PC-3 (cell line): ENCODE results near the gene PRXL2B. TPM values are rescaled to one million over a fixed set of nuclear protein-coding genes. Genes with fewer than 3 reads are reported as not detected.

ENCODE experiments used
- ATAC-seq: fragments of 200-7000 bp; cut with Tn5 transposase; 2 replicates; pipeline ENCODE4 v1.9.1; 2020; ENCODE audit warnings: mild to moderate bottlenecking, moderate library complexity
- BruUV-seq: library from RNA; stranded (reverse); fragments of 400-500 nt; replicated peaks from 2 replicates; lab custom pipeline; 2021; lab: Mats Ljungman, UMichigan
- CTCF ChIA-PET: fragments of 300-600 bp; sonication (Branson Sonifier 250); formaldehyde crosslinking; loops from one replicate; lab custom pipeline; 2022; ENCODE audit warnings: antibody characterized with exemption; lab: Charles Lee
- POLR2A ChIA-PET: fragments of 300-600 bp; sonication (Branson Sonifier 250); formaldehyde crosslinking; loops from one replicate; lab custom pipeline; 2022; ENCODE audit warnings: antibody characterized with exemption; ENCODE audit not compliant: unreplicated experiment; lab: Charles Lee
- DNase-seq: peaks from one replicate; pipeline ENCODE4 v3.0.0-alpha.2; 2015
- H2AFZ ChIP-seq: fragments of 300-600 bp; sonication (generic); 2 replicates; pipeline ENCODE4 v1.6.0; 2016; ENCODE audit warnings: antibody characterized with exemption, low read length
- H3F3A ChIP-seq: fragments of 300-600 bp; sonication (generic); one replicate; pipeline ENCODE4 v1.6.0; 2017; ENCODE audit warnings: antibody characterized with exemption, low read length, control low read depth, mild to moderate bottlenecking; ENCODE audit not compliant: unreplicated experiment
- H3K27ac ChIP-seq: fragments of 300-600 bp; sonication (generic); 2 replicates; pipeline ENCODE4 v1.5.1; 2016; ENCODE audit warnings: mild to moderate bottlenecking, low read length
- H3K27me3 ChIP-seq: fragments of 300-600 bp; sonication (generic); 2 replicates; pipeline ENCODE4 v1.6.1; 2016; ENCODE audit warnings: low read length, mixed read lengths
- H3K36me3 ChIP-seq: fragments of 300-600 bp; sonication (generic); 2 replicates; pipeline ENCODE4 v1.6.1; 2016; ENCODE audit warnings: low read depth, mixed run types, low read length, mixed read lengths
- H3K4me1 ChIP-seq: fragments of 300-600 bp; sonication (generic); 2 replicates; pipeline ENCODE4 v1.5.1; 2016; ENCODE audit warnings: low read length; ENCODE audit not compliant: insufficient read depth
- H3K4me2 ChIP-seq: fragments of 300-600 bp; sonication (generic); 2 replicates; pipeline ENCODE4 v1.6.0; 2016; ENCODE audit warnings: low read length
- H3K4me3 ChIP-seq: fragments of 300-600 bp; sonication (generic); 2 replicates; pipeline ENCODE4 v1.5.1; 2016; ENCODE audit warnings: mild to moderate bottlenecking, low read length, mixed read lengths
- H3K79me2 ChIP-seq: fragments of 300-600 bp; sonication (generic); 2 replicates; pipeline ENCODE4 v1.6.1; 2017; ENCODE audit warnings: low read length, mixed read lengths
- H3K9ac ChIP-seq: fragments of 300-600 bp; sonication (generic); 2 replicates; pipeline ENCODE4 v1.6.0; 2016; ENCODE audit warnings: mild to moderate bottlenecking, low read length
- H3K9me2 ChIP-seq: fragments of 300-600 bp; sonication (generic); replicated peaks from 2 replicates; pipeline ENCODE4 v1.6.1; 2016; ENCODE audit warnings: mixed run types, low read length, mixed read lengths
- H3K9me3 ChIP-seq: fragments of 300-600 bp; sonication (generic); 2 replicates; pipeline ENCODE4 v1.6.1; 2016; ENCODE audit warnings: low read length, mixed read lengths
- H4K20me1 ChIP-seq: fragments of 300-600 bp; sonication (generic); 2 replicates; pipeline ENCODE4 v1.6.1; 2016; ENCODE audit warnings: low read length, mixed read lengths
- CTCF ChIP-seq: fragments of 300-600 bp; sonication (generic); conservative IDR thresholded peaks from 2 replicates; pipeline ENCODE4 v1.5.1; 2017; ENCODE audit warnings: antibody characterized with exemption, low read depth, mild to moderate bottlenecking, low read length
- EZH2 ChIP-seq: fragments of 300-600 bp; sonication (generic); IDR thresholded peaks from one replicate; pipeline ENCODE4 v1.6.1; 2017; ENCODE audit warnings: antibody characterized with exemption, mild to moderate bottlenecking, low read length; ENCODE audit not compliant: unreplicated experiment
- EZH2phosphoT487 ChIP-seq: fragments of 300-600 bp; sonication (generic); IDR thresholded peaks from 2 replicates; pipeline ENCODE4 v1.6.1; 2018; ENCODE audit warnings: mild to moderate bottlenecking, antibody characterized with exemption, low read length, borderline replicate concordance
- intact Hi-C: fragments of 100-400 bp; cut with micrococcal nuclease; formaldehyde crosslinking; loops from 2 replicates; pipeline ENCODE4 v1.9.0; 2023
- total RNA-seq: library from RNA; depleted of rRNA; stranded (reverse); fragments of >200 nt; gene quantifications from 2 replicates; pipeline ENCODE4 v1.2.3, GENCODE V29; 2014

Gene PRXL2B
- total RNA-seq, 1 experiment from 2014 or later = 75.0 TPM

GRCh38 chr1:2606396-2606880, 19.9 kb downstream of the PRXL2B start:
- no peak overlapping the region for H2AFZ ChIP-seq
- no peaks in the 10 kb centered on the region for H3K9me2 ChIP-seq
- no peaks in the 10 kb centered on the region for H3K79me2 ChIP-seq
- DNase-seq (no peak), ATAC-seq (no peak)
- TF ChIP-seq CTCF (no peak), EZH2 (no peak), EZH2phosphoT487 (no peak)
- no peak overlapping the region for H3K9ac ChIP-seq
- no peaks in the 10 kb centered on the region for H3K9me3 ChIP-seq
- no peak overlapping the region for H3K4me3 ChIP-seq
- no peaks in the 10 kb centered on the region for H4K20me1 ChIP-seq
- ChIA-PET POLR2A (interaction anchor here (0.7 kb wide), 1 partner anchor 20 kb away, joined by 3 read pairs; the partner anchor contains the start of gene PRXL2B), CTCF (no interaction called here)
- no peaks in the 10 kb centered on the region for H3F3A ChIP-seq
- no peaks in the 10 kb centered on the region for H3K4me1 ChIP-seq
- H3K36me3 ChIP-seq = no peaks in the 10 kb centered on the region
- no peak overlapping the region for H3K4me2 ChIP-seq
- no TSS peak for BruUV-seq
- H3K27me3 ChIP-seq = no peaks in the 10 kb centered on the region; the same call in 1 of the 2 replicates
- intact Hi-C loops = no loop called here
- no peak overlapping the region for H3K27ac ChIP-seq

- POLR2A ChIA-PET = no interaction called here
- H3K36me3 ChIP-seq = no peaks in the 10 kb centered on the region
- H4K20me1 ChIP-seq = no peaks in the 10 kb centered on the region
- no peak for DNase-seq
- no peaks in the 10 kb centered on the region for H3K4me1 ChIP-seq
- no peak overlapping the region for H3K27ac ChIP-seq
- no peak overlapping the region for H3K4me3 ChIP-seq
- H3F3A ChIP-seq = no peaks in the 10 kb centered on the region
- CTCF ChIA-PET = no interaction called here
- no peaks in the 10 kb centered on the region; the same call in 1 of the 2 replicates for H3K27me3 ChIP-seq
- BruUV-seq = no TSS peak
- no peak for ATAC-seq
- H3K9me2 ChIP-seq = no peaks in the 10 kb centered on the region
- intact Hi-C loops = no loop called here
- H3K4me2 ChIP-seq = no peak overlapping the region
- no peaks in the 10 kb centered on the region for H3K79me2 ChIP-seq
- H2AFZ ChIP-seq = no peak overlapping the region
- no peaks in the 10 kb centered on the region for H3K9me3 ChIP-seq
- no peak for TF ChIP-seq CTCF
- TF ChIP-seq EZH2 = no peak
- no peak for TF ChIP-seq EZH2phosphoT487
- no peak overlapping the region for H3K9ac ChIP-seq
Observed at GRCh38 chr1:2606881-2607621, 20.5 kb downstream of the PRXL2B start.

- no TSS peak for BruUV-seq
- no peak for ATAC-seq
- Histone ChIP-seq H3K9ac (no peak overlapping the region), H3K79me2 (no peaks in the 10 kb centered on the region), H2AFZ (no peak overlapping the region), H3K4me2 (no peak overlapping the region), H3K9me2 (no peaks in the 10 kb centered on the region), H3K27me3 (no peaks in the 10 kb centered on the region), H3K4me3 (no peak overlapping the region), H3K4me1 (no peaks in the 10 kb centered on the region), H3F3A (no peaks in the 10 kb centered on the region), H4K20me1 (no peaks in the 10 kb centered on the region), H3K9me3 (no peaks in the 10 kb centered on the region), H3K27ac (no peak overlapping the region), H3K36me3 (no peaks in the 10 kb centered on the region)
- TF ChIP-seq CTCF (no peak), EZH2 (no peak), EZH2phosphoT487 (no peak)
- ChIA-PET CTCF (no interaction called here), POLR2A (no interaction called here)
- DNase-seq = no peak
- intact Hi-C loops = no loop called here
Observed at GRCh38 chr1:2607641-2608091, 21.1 kb downstream of the PRXL2B start.
